HepG2 (cell line): ENCODE measurements around the gene RDH12.

Source experiments
- CREB1 ChIP-seq, 2 experiments: fragments of 450-650 bp in 1 of 2; IDR thresholded peaks; 2 replicates each; pipeline ENCODE4 v1.6.1; 2016 to 2017; ENCODE audit warnings: control low read depth in 1 of 2, mild to moderate bottlenecking in 1 of 2, missing compliant biosample characterization in 1 of 2, missing genetic modification characterization in 1 of 2
- CREM ChIP-seq, 2 experiments: sonication (generic) in 1 of 2; formaldehyde crosslinking in 1 of 2; IDR thresholded peaks; 2 replicates each; pipeline versions ENCODE4 v1.4.0 to v1.6.1; 2016 to 2020; ENCODE audit warnings: antibody characterized with exemption in 1 of 2, mild to moderate bottlenecking in 1 of 2, missing genetic modification reagents in 1 of 2
- EP300 ChIP-seq, 3 experiments: sonication (generic) in 1 of 3; formaldehyde crosslinking in 1 of 3; IDR thresholded peaks; 2 replicates each; pipeline versions ENCODE4 v1.5.1 to v1.6.1; 2011 to 2020; ENCODE audit warnings: low read depth in 2 of 3, low read length in 2 of 3, borderline replicate concordance in 1 of 3, improper control_type of control experiment in 1 of 3, mild to moderate bottlenecking in 1 of 3, missing genetic modification reagents in 1 of 3, moderate library complexity in 1 of 3
- NFKBIZ ChIP-seq: IDR thresholded peaks from 2 replicates; pipeline ENCODE4 v1.6.1; 2018; ENCODE audit warnings: missing genetic modification reagents, missing compliant biosample characterization
- ONECUT2 ChIP-seq: sonication (generic); formaldehyde crosslinking; IDR thresholded peaks from 2 replicates; pipeline ENCODE4 v1.4.0; 2020; ENCODE audit warnings: missing genetic modification reagents
- RFX5 ChIP-seq: IDR thresholded peaks from 2 replicates; pipeline ENCODE4 v1.6.1; 2011; ENCODE audit warnings: low read depth, low read length, improper control_type of control experiment
- RXRA ChIP-seq: sonication (generic); formaldehyde crosslinking; IDR thresholded peaks from 2 replicates; pipeline ENCODE4 v1.5.1; 2020; ENCODE audit warnings: missing genetic modification reagents
- SETDB1 ChIP-seq: sonication (generic); formaldehyde crosslinking; IDR thresholded peaks from 2 replicates; pipeline ENCODE4 v1.5.1; 2020; ENCODE audit warnings: missing genetic modification reagents, mild to moderate bottlenecking, borderline replicate concordance
- SMAD3 ChIP-seq: sonication (generic); formaldehyde crosslinking; IDR thresholded peaks from 2 replicates; pipeline ENCODE4 v1.4.0; 2020; ENCODE audit warnings: missing genetic modification reagents
- ZNF318 ChIP-seq: sonication (generic); formaldehyde crosslinking; IDR thresholded peaks from 2 replicates; pipeline ENCODE4 v1.4.0; 2020; ENCODE audit warnings: mild to moderate bottlenecking, missing genetic modification reagents
- TF ChIP-seq, protein P1 (sequence below): sonication (generic); formaldehyde crosslinking; IDR thresholded peaks from 2 replicates; pipeline ENCODE4 v1.4.0; 2020; ENCODE audit warnings: missing genetic modification reagents

DNA sequence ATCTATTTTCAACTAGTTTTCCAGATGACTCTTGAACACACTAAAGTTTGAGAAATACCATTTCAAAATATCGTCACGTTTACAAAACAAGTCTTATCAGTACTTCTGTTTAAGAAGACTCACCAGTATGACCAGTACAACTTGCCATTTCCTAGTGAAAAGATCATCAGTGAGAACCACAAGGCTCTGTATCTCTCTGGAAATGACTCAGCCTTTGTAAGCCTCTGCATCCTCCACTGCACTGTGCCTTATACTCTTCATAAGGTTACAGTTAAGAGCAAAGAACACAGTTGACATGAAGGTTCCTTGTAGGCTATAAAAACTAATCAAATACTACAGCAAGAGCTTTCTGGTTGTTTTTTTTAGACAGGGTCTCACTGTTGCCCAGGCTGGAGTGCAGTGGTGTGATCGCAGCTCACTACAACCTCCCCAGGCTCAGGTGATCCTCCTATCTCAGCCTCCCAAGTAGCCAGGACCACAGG lies 21.5 kb upstream of the RDH12 start:
- no peak for TF ChIP-seq EP300 (IDR thresholded peaks at IDR 0.05; ENCODE audit: low read depth in 2 of 2, low read length in 2 of 2)
- TF ChIP-seq EP300 (CRISPR knock-in tag; IDR thresholded peaks at IDR 0.05; ENCODE audit: borderline replicate concordance) = no peak
- no peak for TF ChIP-seq CREB1 (IDR thresholded peaks at IDR 0.05)
- TF ChIP-seq CREB1 (CRISPR knock-in tag; IDR thresholded peaks at IDR 0.05) = no peak
- TF ChIP-seq CREM (IDR thresholded peaks at IDR 0.05) = no peak
- no peak for TF ChIP-seq CREM (CRISPR knock-in tag; IDR thresholded peaks at IDR 0.05)
- no peak for TF ChIP-seq SMAD3
- TF ChIP-seq ONECUT2 = no peak
- TF ChIP-seq, protein P1, sequence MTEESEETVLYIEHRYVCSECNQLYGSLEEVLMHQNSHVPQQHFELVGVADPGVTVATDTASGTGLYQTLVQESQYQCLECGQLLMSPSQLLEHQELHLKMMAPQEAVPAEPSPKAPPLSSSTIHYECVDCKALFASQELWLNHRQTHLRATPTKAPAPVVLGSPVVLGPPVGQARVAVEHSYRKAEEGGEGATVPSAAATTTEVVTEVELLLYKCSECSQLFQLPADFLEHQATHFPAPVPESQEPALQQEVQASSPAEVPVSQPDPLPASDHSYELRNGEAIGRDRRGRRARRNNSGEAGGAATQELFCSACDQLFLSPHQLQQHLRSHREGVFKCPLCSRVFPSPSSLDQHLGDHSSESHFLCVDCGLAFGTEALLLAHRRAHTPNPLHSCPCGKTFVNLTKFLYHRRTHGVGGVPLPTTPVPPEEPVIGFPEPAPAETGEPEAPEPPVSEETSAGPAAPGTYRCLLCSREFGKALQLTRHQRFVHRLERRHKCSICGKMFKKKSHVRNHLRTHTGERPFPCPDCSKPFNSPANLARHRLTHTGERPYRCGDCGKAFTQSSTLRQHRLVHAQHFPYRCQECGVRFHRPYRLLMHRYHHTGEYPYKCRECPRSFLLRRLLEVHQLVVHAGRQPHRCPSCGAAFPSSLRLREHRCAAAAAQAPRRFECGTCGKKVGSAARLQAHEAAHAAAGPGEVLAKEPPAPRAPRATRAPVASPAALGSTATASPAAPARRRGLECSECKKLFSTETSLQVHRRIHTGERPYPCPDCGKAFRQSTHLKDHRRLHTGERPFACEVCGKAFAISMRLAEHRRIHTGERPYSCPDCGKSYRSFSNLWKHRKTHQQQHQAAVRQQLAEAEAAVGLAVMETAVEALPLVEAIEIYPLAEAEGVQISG (CRISPR knock-in tag) = no peak
- TF ChIP-seq ZNF318 = no peak
- TF ChIP-seq RXRA = no peak
- TF ChIP-seq NFKBIZ = no peak
- TF ChIP-seq RFX5 = no peak
- no peak for TF ChIP-seq SETDB1 (CRISPR knock-in tag)
